ENCODE results near the gene ARHGAP18.

DNA sequence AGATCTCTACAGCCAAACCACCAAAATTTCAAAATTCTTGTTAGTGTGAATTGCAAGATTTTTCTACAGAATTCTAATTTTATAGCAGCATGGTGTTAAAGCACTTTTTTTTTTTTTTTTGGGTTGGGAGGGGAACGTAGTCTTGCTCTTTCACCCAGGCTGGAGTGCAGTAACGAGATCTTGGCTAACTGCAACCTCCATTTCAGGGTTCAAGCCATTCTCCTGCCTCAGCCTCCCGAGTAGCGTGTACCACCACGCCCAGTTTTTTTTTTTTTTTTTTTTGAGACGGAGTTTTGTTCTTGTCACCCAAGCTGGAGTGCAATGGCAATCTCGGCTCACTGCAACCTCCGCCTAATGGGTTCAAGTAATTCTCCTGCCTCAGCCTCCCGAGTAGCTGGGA, 11.5 kb downstream of the ARHGAP18 start:
- TF ChIP-seq, protein P1, sequence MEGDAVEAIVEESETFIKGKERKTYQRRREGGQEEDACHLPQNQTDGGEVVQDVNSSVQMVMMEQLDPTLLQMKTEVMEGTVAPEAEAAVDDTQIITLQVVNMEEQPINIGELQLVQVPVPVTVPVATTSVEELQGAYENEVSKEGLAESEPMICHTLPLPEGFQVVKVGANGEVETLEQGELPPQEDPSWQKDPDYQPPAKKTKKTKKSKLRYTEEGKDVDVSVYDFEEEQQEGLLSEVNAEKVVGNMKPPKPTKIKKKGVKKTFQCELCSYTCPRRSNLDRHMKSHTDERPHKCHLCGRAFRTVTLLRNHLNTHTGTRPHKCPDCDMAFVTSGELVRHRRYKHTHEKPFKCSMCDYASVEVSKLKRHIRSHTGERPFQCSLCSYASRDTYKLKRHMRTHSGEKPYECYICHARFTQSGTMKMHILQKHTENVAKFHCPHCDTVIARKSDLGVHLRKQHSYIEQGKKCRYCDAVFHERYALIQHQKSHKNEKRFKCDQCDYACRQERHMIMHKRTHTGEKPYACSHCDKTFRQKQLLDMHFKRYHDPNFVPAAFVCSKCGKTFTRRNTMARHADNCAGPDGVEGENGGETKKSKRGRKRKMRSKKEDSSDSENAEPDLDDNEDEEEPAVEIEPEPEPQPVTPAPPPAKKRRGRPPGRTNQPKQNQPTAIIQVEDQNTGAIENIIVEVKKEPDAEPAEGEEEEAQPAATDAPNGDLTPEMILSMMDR (IDR thresholded peaks at IDR 0.05; ENCODE audit: low read length): no peak
- no peak for TF ChIP-seq EZH2 (optimal IDR thresholded peaks at IDR 0.05; ENCODE audit: low read depth, low read length)
